HEK293T (cell line): ENCODE results near the gene PLA2G15.

Experiments
- ARNT ChIP-seq: fragments of 450-650 bp; IDR thresholded peaks from 2 replicates; pipeline ENCODE4 v1.6.1; 2017; ENCODE audit warnings: mild to moderate bottlenecking
- BHLHE40 ChIP-seq: fragments of 450-650 bp; IDR thresholded peaks from 2 replicates; pipeline ENCODE4 v1.6.1; 2016; ENCODE audit warnings: mild to moderate bottlenecking, moderate library complexity, borderline replicate concordance
- CTBP1 ChIP-seq: fragments of 450-650 bp; IDR thresholded peaks from 2 replicates; pipeline ENCODE4 v1.6.1; 2016; ENCODE audit warnings: borderline replicate concordance
- FOXA1 ChIP-seq: fragments of 450-650 bp; IDR thresholded peaks from 2 replicates; pipeline ENCODE4 v1.6.1; 2016; ENCODE audit warnings: mild to moderate bottlenecking
- FOXK2 ChIP-seq: fragments of 450-650 bp; IDR thresholded peaks from 2 replicates; pipeline ENCODE4 v1.6.1; 2016; ENCODE audit warnings: mild to moderate bottlenecking
- LEF1 ChIP-seq: fragments of 450-650 bp; IDR thresholded peaks from 2 replicates; pipeline ENCODE4 v1.6.1; 2017; ENCODE audit warnings: mild to moderate bottlenecking, borderline replicate concordance
- SUZ12 ChIP-seq: fragments of 450-650 bp; IDR thresholded peaks from 2 replicates; pipeline ENCODE4 v1.6.1; 2016; ENCODE audit warnings: mild to moderate bottlenecking
- ZNF384 ChIP-seq: fragments of 450-650 bp; IDR thresholded peaks from 2 replicates; pipeline ENCODE4 v1.6.1; 2016

GRCh38 chr16:68274441-68274840, 29.3 kb downstream of the PLA2G15 start:
- TF ChIP-seq LEF1 = no peak
- no peak for TF ChIP-seq FOXK2
- no peak for TF ChIP-seq FOXA1
- no peak for TF ChIP-seq BHLHE40
- TF ChIP-seq ARNT = no peak
- no peak for TF ChIP-seq CTBP1
- TF ChIP-seq ZNF384 = no peak
- TF ChIP-seq SUZ12 = no peak
